WTC11 (cell line): ENCODE results near the gene MED23. TPM values are rescaled to one million over a fixed set of nuclear protein-coding genes. Genes with fewer than 3 reads are reported as not detected.

Source experiments
- ATAC-seq: fragments of 200-7000 bp; cut with Tn5 transposase; 2 replicates; pipeline ENCODE4 v1.10.0; 2021; ENCODE audit warnings: mild to moderate bottlenecking, moderate library complexity
- CTCF ChIA-PET: fragments of 300-600 bp; sonication (Branson Sonifier 250); formaldehyde crosslinking; loops from one replicate; lab custom pipeline; 2021; ENCODE audit warnings: antibody characterized with exemption; lab: Charles Lee
- POLR2A ChIA-PET: fragments of 350-600 bp; sonication (Branson Sonifier 250); formaldehyde crosslinking; loops from one replicate; lab custom pipeline; 2021; ENCODE audit warnings: antibody characterized with exemption; lab: Charles Lee
- DNase-seq: peaks from one replicate; pipeline ENCODE4 v3.0.0; 2021; ENCODE audit warnings: low spot score
- H3K27ac Mint-ChIP-seq: 2 replicates; pipeline ENCODE4 v1.8.0; 2021; ENCODE audit warnings: mixed read lengths
- H3K27me3 Mint-ChIP-seq: 2 replicates; pipeline ENCODE4 v1.8.0; 2021; ENCODE audit warnings: low read depth, mild to moderate bottlenecking, moderate library complexity, mixed read lengths
- H3K36me3 Mint-ChIP-seq: 2 replicates; pipeline ENCODE4 v1.8.0; 2021; ENCODE audit warnings: mixed read lengths
- H3K4me1 Mint-ChIP-seq: 2 replicates; pipeline ENCODE4 v1.8.0; 2022; ENCODE audit warnings: mixed read lengths
- H3K4me3 Mint-ChIP-seq: 2 replicates; pipeline ENCODE4 v1.8.0; 2021; ENCODE audit warnings: mild to moderate bottlenecking, moderate library complexity, mixed read lengths
- H3K9me3 Mint-ChIP-seq: 2 replicates; pipeline ENCODE4 v1.8.0; 2021; ENCODE audit warnings: mixed read lengths
- AFF4 ChIP-seq: sonication (generic); formaldehyde crosslinking; IDR thresholded peaks from 2 replicates; pipeline ENCODE4 v1.8.1; 2023; ENCODE audit warnings: mild to moderate bottlenecking, missing genetic modification reagents, borderline replicate concordance
- ATF1 ChIP-seq: sonication (generic); formaldehyde crosslinking; IDR thresholded peaks from 2 replicates; pipeline ENCODE4 v1.8.1; 2023; ENCODE audit warnings: mild to moderate bottlenecking, moderate library complexity, missing genetic modification reagents
- CREM ChIP-seq: sonication (generic); formaldehyde crosslinking; IDR thresholded peaks from 2 replicates; pipeline ENCODE4 v1.8.1; 2022; ENCODE audit warnings: mild to moderate bottlenecking, missing genetic modification reagents, moderate library complexity
- ELF4 ChIP-seq: sonication (generic); formaldehyde crosslinking; IDR thresholded peaks from 2 replicates; pipeline ENCODE4 v1.8.1; 2022; ENCODE audit warnings: low read depth, mild to moderate bottlenecking, moderate library complexity, missing genetic modification reagents
- GRHL2 ChIP-seq: fragments of 250-450 bp; sonication (Bioruptor Pico); IDR thresholded peaks from 2 replicates; pipeline ENCODE4 v1.8.0; 2022; ENCODE audit warnings: mild to moderate bottlenecking, moderate library complexity; ENCODE audit not compliant: insufficient replicate concordance, severe bottlenecking
- HMGXB4 ChIP-seq: sonication (generic); formaldehyde crosslinking; IDR thresholded peaks from 2 replicates; pipeline ENCODE4 v1.8.1; 2023; ENCODE audit warnings: mild to moderate bottlenecking, moderate library complexity, missing genetic modification reagents
- IRF2 ChIP-seq: sonication (generic); formaldehyde crosslinking; IDR thresholded peaks from 2 replicates; pipeline ENCODE4 v1.8.0; 2022; ENCODE audit warnings: low read depth, missing genetic modification reagents, borderline replicate concordance
- JAZF1 ChIP-seq: fragments of 250-450 bp; sonication (Bioruptor Pico); IDR thresholded peaks from 2 replicates; pipeline ENCODE4 v1.9.0; 2021; ENCODE audit warnings: moderate library complexity, mild to moderate bottlenecking, inconsistent platforms
- JUN ChIP-seq: sonication (generic); formaldehyde crosslinking; IDR thresholded peaks from 2 replicates; pipeline ENCODE4 v1.8.0; 2023; ENCODE audit warnings: mild to moderate bottlenecking, missing genetic modification reagents
- KAT7 ChIP-seq: sonication (generic); formaldehyde crosslinking; IDR thresholded peaks from 2 replicates; pipeline ENCODE4 v1.8.1; 2023; ENCODE audit warnings: missing genetic modification reagents, mild to moderate bottlenecking, borderline replicate concordance
- MXD4 ChIP-seq: fragments of 250-450 bp; sonication (Bioruptor Pico); IDR thresholded peaks from 2 replicates; pipeline ENCODE4 v1.8.0; 2021; ENCODE audit warnings: mild to moderate bottlenecking, moderate library complexity, borderline replicate concordance
- NFE2L1 ChIP-seq: sonication (generic); formaldehyde crosslinking; IDR thresholded peaks from 2 replicates; pipeline ENCODE4 v1.8.1; 2023; ENCODE audit warnings: missing genetic modification reagents
- NR3C1 ChIP-seq: sonication (generic); formaldehyde crosslinking; conservative IDR thresholded peaks from 2 replicates; pipeline ENCODE4 v1.8.1; 2023; ENCODE audit warnings: low read depth, mild to moderate bottlenecking, missing genetic modification reagents
- SMAD3 ChIP-seq: sonication (generic); formaldehyde crosslinking; IDR thresholded peaks from 2 replicates; pipeline ENCODE4 v1.8.0; 2022; ENCODE audit warnings: missing genetic modification reagents, mild to moderate bottlenecking, borderline replicate concordance
- STAT6 ChIP-seq: sonication (generic); formaldehyde crosslinking; conservative IDR thresholded peaks from 2 replicates; pipeline ENCODE4 v1.8.1; 2023; ENCODE audit warnings: mild to moderate bottlenecking, low read depth, missing genetic modification reagents, moderate library complexity
- TEAD4 ChIP-seq: sonication (generic); formaldehyde crosslinking; IDR thresholded peaks from 2 replicates; pipeline ENCODE4 v1.8.0; 2022; ENCODE audit warnings: mild to moderate bottlenecking, missing genetic modification reagents
- TP53 ChIP-seq: sonication (generic); formaldehyde crosslinking; IDR thresholded peaks from 2 replicates; pipeline ENCODE4 v1.8.1; 2023; ENCODE audit warnings: mild to moderate bottlenecking, missing genetic modification reagents
- ZBTB43 ChIP-seq: sonication (generic); formaldehyde crosslinking; IDR thresholded peaks from 2 replicates; pipeline ENCODE4 v1.8.1; 2023; ENCODE audit warnings: mild to moderate bottlenecking, missing genetic modification reagents
- ZNF138 ChIP-seq: sonication (generic); formaldehyde crosslinking; conservative IDR thresholded peaks from 2 replicates; pipeline ENCODE4 v1.8.1; 2022; ENCODE audit warnings: mild to moderate bottlenecking, moderate library complexity, missing genetic modification reagents
- ZNF232 ChIP-seq: sonication (generic); formaldehyde crosslinking; IDR thresholded peaks from 2 replicates; pipeline ENCODE4 v1.8.0; 2022; ENCODE audit warnings: mild to moderate bottlenecking, missing genetic modification reagents
- ZNF317 ChIP-seq: sonication (generic); formaldehyde crosslinking; IDR thresholded peaks from 2 replicates; pipeline ENCODE4 v1.8.1; 2023; ENCODE audit warnings: low read depth, mild to moderate bottlenecking, moderate library complexity, missing genetic modification reagents, borderline replicate concordance
- ZSCAN18 ChIP-seq: fragments of 250-450 bp; sonication (Bioruptor Pico); IDR thresholded peaks from 2 replicates; pipeline ENCODE4 v2.1.2; 2022; ENCODE audit warnings: mild to moderate bottlenecking, moderate library complexity
- total RNA-seq: library from RNA; stranded (reverse); gene quantifications from 3 replicates; pipeline ENCODE4 v1.2.3, GENCODE V29; 2021
- TF ChIP-seq, protein P1 (sequence below): sonication (generic); formaldehyde crosslinking; IDR thresholded peaks from 2 replicates; pipeline ENCODE4 v1.8.1; 2023; ENCODE audit warnings: mild to moderate bottlenecking, missing genetic modification reagents, moderate library complexity

Gene MED23
- total RNA-seq, 1 experiment from 2014 or later = 19.0 TPM

DNA sequence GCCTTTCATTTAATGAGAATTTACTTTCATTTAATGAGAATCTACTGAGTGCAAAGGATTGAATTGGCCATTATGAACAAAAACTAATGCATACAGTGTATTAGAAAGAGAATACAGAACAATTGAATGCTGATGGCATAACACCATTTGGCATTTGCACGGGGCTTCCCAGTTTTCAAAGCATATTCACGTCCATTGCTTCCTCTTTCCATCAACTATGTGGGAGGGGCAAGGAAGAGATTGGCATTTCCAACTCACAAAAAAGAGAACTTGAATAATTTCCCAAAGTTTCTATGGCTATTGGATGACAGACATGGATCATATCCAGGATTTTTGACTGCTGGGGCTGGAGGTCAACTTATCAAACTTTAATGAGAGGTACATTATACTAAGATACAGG, 78.2 kb downstream of the MED23 start:
- Mint-ChIP-seq H3K27ac (no peak overlapping the region), H3K36me3 (no peaks in the 10 kb centered on the region), H3K9me3 (no peaks in the 10 kb centered on the region), H3K4me1 (0 out of 2 replicates have a peak, but pooled peaks cover 6% of the 10 kb centered on the region), H3K27me3 (peaks cover 11% of the 10 kb centered on the region), H3K4me3 (no peak overlapping the region)
- ATAC-seq = no peak
- no peak for DNase-seq
- ChIA-PET POLR2A (no interaction called here), CTCF (interaction anchor here (2.3 kb wide), 1 partner anchor 78 kb away, joined by 6 read pairs; the partner anchor contains the start of gene MED23)
- TF ChIP-seq STAT6 (CRISPR knock-in tag) (no peak), ELF4 (CRISPR knock-in tag) (no peak), ZNF317 (no peak), ZNF138 (CRISPR knock-in tag) (no peak), TP53 (CRISPR knock-in tag) (no peak), IRF2 (CRISPR knock-in tag) (no peak), ZBTB43 (no peak), TEAD4 (CRISPR knock-in tag) (no peak), ZSCAN18 (no peak), NR3C1 (CRISPR knock-in tag) (no peak), JAZF1 (CRISPR knock-in tag) (no peak)

GRCh38 chr6:131548441-131548840, 79.6 kb downstream of the MED23 start:
- H3K27me3 Mint-ChIP-seq = peaks cover 11% of the 10 kb centered on the region
- CTCF ChIA-PET = interaction anchor here (2.3 kb wide), 1 partner anchor 79 kb away, joined by 6 read pairs; the partner anchor contains the start of gene MED23

More at GRCh38 chr6:131548441-131548840, 79.6 kb downstream of the MED23 start:
- POLR2A ChIA-PET = no interaction called here
- TF ChIP-seq JUN (no peak), SMAD3 (no peak), KAT7 (CRISPR knock-in tag) (no peak), HMGXB4 (CRISPR knock-in tag) (no peak), ZNF232 (CRISPR knock-in tag) (no peak), MXD4 (CRISPR knock-in tag) (no peak), ATF1 (CRISPR knock-in tag) (no peak), AFF4 (CRISPR knock-in tag) (no peak), CREM (CRISPR knock-in tag) (no peak), GRHL2 (CRISPR knock-in tag) (no peak), NFE2L1 (CRISPR knock-in tag) (no peak)
- TF ChIP-seq, protein P1, sequence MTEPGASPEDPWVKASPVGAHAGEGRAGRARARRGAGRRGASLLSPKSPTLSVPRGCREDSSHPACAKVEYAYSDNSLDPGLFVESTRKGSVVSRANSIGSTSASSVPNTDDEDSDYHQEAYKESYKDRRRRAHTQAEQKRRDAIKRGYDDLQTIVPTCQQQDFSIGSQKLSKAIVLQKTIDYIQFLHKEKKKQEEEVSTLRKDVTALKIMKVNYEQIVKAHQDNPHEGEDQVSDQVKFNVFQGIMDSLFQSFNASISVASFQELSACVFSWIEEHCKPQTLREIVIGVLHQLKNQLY = no peak
- TF ChIP-seq, all 79 proteins: peak for 0
- no peak for DNase-seq
- no peaks in the 10 kb centered on the region for H3K36me3 Mint-ChIP-seq
- ATAC-seq = no peak
- H3K9me3 Mint-ChIP-seq = peaks cover 7% of the 10 kb centered on the region
- H3K4me3 Mint-ChIP-seq = no peak overlapping the region
- H3K4me1 Mint-ChIP-seq = 0 out of 2 replicates have a peak, but pooled peaks cover 6% of the 10 kb centered on the region
- H3K27ac Mint-ChIP-seq = no peak overlapping the region
